Endothelial cell of umbilical vein (primary cell): ENCODE data around the gene CHTF8. TPM values are rescaled to one million over a fixed set of nuclear protein-coding genes. Genes with fewer than 3 reads are reported as not detected.

ENCODE experiments used
- BruUV-seq: library from RNA; stranded (reverse); fragments of 400-500 nt; replicated peaks from 2 replicates; lab custom pipeline; 2021; lab: Mats Ljungman, UMichigan
- CTCF ChIA-PET: fragments of 300-600, 350-600 bp; sonication (Branson Sonifier 250); formaldehyde crosslinking; loops from one replicate; lab custom pipeline; 2021; ENCODE audit warnings: antibody characterized with exemption, inconsistent platforms; lab: Charles Lee
- POLR2A ChIA-PET: fragments of 300-600, 350-600 bp; sonication (Branson Sonifier 250); formaldehyde crosslinking; loops from one replicate; lab custom pipeline; 2021; ENCODE audit warnings: antibody characterized with exemption, inconsistent platforms; lab: Charles Lee
- DNase-seq: peaks from one replicate; pipeline ENCODE4 v3.0.0-alpha.2; 2011; ENCODE audit warnings: low read depth, low spot score
- FAIRE-seq: peaks from 2 replicates; lab custom pipeline; 2011; peaks lifted over from hg19 to GRCh38; lab: Jason Lieb, UNC
- H2AFZ ChIP-seq: 2 replicates; pipeline ENCODE4 v1.6.0; 2012; ENCODE audit warnings: low read depth, low read length, control low read depth, inconsistent platforms
- H3K27ac ChIP-seq: 2 replicates; pipeline ENCODE4 v1.5.1; 2011; ENCODE audit warnings: low read depth, mild to moderate bottlenecking, control low read depth, low read length, moderate library complexity; ENCODE audit not compliant: insufficient read depth
- H3K27me3 ChIP-seq, 2 experiments: 2 replicates each; pipeline versions ENCODE4 v1.6.0 to v1.6.1; 2011; ENCODE audit warnings: low read length in 2 of 2, mixed read lengths in 1 of 2; ENCODE audit not compliant: control insufficient read depth in 2 of 2, insufficient read depth in 2 of 2
- H3K36me3 ChIP-seq, 2 experiments: 2 replicates in 1 of 2; 3 replicates in 1 of 2; pipeline ENCODE4 v1.5.1; 2011; ENCODE audit warnings: low read length in 2 of 2, mild to moderate bottlenecking in 1 of 2, moderate library complexity in 1 of 2; ENCODE audit not compliant: control insufficient read depth in 2 of 2, insufficient read depth in 2 of 2; ENCODE audit errors: extremely low read depth in 1 of 2
- H3K4me1 ChIP-seq: 3 replicates; pipeline ENCODE4 v1.5.1; 2011; ENCODE audit warnings: mild to moderate bottlenecking, low read length; ENCODE audit not compliant: control insufficient read depth, insufficient read depth; ENCODE audit errors: extremely low read depth
- H3K4me2 ChIP-seq: 2 replicates; pipeline ENCODE4 v1.6.1; 2011; ENCODE audit warnings: low read length, control low read depth, mixed read lengths; ENCODE audit not compliant: insufficient read depth
- H3K4me3 ChIP-seq, 3 experiments: fragments of 200-600 bp in 1 of 3; sonication (generic), shearing (Covaris generic) in 1 of 3; replicated peaks in 1 of 3; 2 replicates each; pipeline ENCODE4 v1.5.1; 2011 to 2016; ENCODE audit warnings: control low read depth in 3 of 3, low read length in 3 of 3, mild to moderate bottlenecking in 2 of 3, inconsistent platforms in 1 of 3, low read depth in 1 of 3, moderate library complexity in 1 of 3; ENCODE audit not compliant: insufficient read depth in 1 of 3
- H3K79me2 ChIP-seq: 2 replicates; pipeline ENCODE4 v1.6.0; 2012; ENCODE audit warnings: low read length, inconsistent platforms; ENCODE audit not compliant: control insufficient read depth, insufficient read depth
- H3K9ac ChIP-seq: replicated peaks from 2 replicates; pipeline ENCODE3; 2011; ENCODE audit warnings: low read length, control low read depth; ENCODE audit not compliant: insufficient read depth; ENCODE audit errors: extremely low read depth
- H3K9me1 ChIP-seq: replicated peaks from 3 replicates; pipeline ENCODE4 v1.6.0; 2011; ENCODE audit warnings: mild to moderate bottlenecking, low read length; ENCODE audit not compliant: control insufficient read depth, insufficient read depth; ENCODE audit errors: extremely low read depth
- H3K9me3 ChIP-seq: replicated peaks from 2 replicates; pipeline ENCODE4 v1.5.1; 2012; ENCODE audit warnings: low read length, inconsistent platforms; ENCODE audit not compliant: control insufficient read depth, insufficient read depth
- H4K20me1 ChIP-seq: replicated peaks from 2 replicates; pipeline ENCODE3; 2011; ENCODE audit warnings: mild to moderate bottlenecking, low read length; ENCODE audit not compliant: control insufficient read depth, insufficient read depth; ENCODE audit errors: extremely low read depth
- EZH2 ChIP-seq: IDR thresholded peaks from 2 replicates; pipeline ENCODE4 v1.6.1; 2012; ENCODE audit warnings: borderline replicate concordance, low read depth, mild to moderate bottlenecking, moderate library complexity, low read length, inconsistent platforms; ENCODE audit not compliant: severe bottlenecking
- FOS ChIP-seq: IDR thresholded peaks from 2 replicates; pipeline ENCODE4 v1.6.1; 2011; ENCODE audit warnings: mild to moderate bottlenecking, low read length, moderate library complexity, borderline replicate concordance; ENCODE audit not compliant: insufficient read depth
- GATA2 ChIP-seq: IDR thresholded peaks from 2 replicates; pipeline ENCODE4 v1.7.0; 2011; ENCODE audit warnings: low read depth, mild to moderate bottlenecking, moderate library complexity, mixed read lengths, low read length; ENCODE audit not compliant: insufficient read length, insufficient read depth
- JUN ChIP-seq: IDR thresholded peaks from 2 replicates; pipeline ENCODE4 v1.6.1; 2011; ENCODE audit warnings: borderline replicate concordance, low read depth; ENCODE audit not compliant: insufficient read length, insufficient read depth
- MYC ChIP-seq: IDR thresholded peaks from one replicate; pipeline ENCODE4 v1.6.1; 2011; ENCODE audit warnings: mild to moderate bottlenecking, low read depth, low read length
- POLR2A ChIP-seq: IDR thresholded peaks from 2 replicates; pipeline ENCODE4 v1.6.1; 2012; ENCODE audit warnings: low read depth, mild to moderate bottlenecking, control low read depth, low read length
- POLR2AphosphoS5 ChIP-seq: IDR thresholded peaks from 2 replicates; pipeline ENCODE4 v1.6.1; 2012; ENCODE audit warnings: low read depth, mild to moderate bottlenecking, control low read depth, low read length, moderate library complexity; ENCODE audit not compliant: insufficient read depth
- dilution Hi-C: fragments of 300-500 bp; cut with MboI; formaldehyde crosslinking; loops from one replicate; pipeline ENCODE4 v1.15.0; 2019; ENCODE audit warnings: low sequenced_read_pairs; ENCODE audit not compliant: extremely low pct_ligation_motif_present
- intact Hi-C: fragments of 100-400 bp; cut with micrococcal nuclease; formaldehyde crosslinking; loops from one replicate; pipeline ENCODE4 v1.10.0; 2022
- polyA plus RNA-seq, 4 experiments: library from polyadenylated mRNA; depleted of rRNA in 3 of 4; stranded (reverse) in 3 of 4; unstranded in 1 of 4; fragments of >200 nt; gene quantifications; 2 replicates each; pipeline versions ENCODE4 v1.2.1 to v1.2.3, GENCODE V29; 2011 to 2012; ENCODE audit warnings: missing spikeins in 1 of 4
- total RNA-seq: library from RNA; stranded (reverse); gene quantifications from 2 replicates; pipeline ENCODE4 v1.2.3, GENCODE V29; 2021
- TF ChIP-seq, protein P1 (sequence below), 2 donors: IDR thresholded peaks; 1 replicate in 1 of 2; 2 replicates in 1 of 2; pipeline ENCODE4 v1.5.1; 2011; ENCODE audit warnings: low read length in 2 of 2, mild to moderate bottlenecking in 2 of 2, moderate library complexity in 2 of 2, control low read depth in 1 of 2, inconsistent platforms in 1 of 2, low read depth in 1 of 2; ENCODE audit not compliant: insufficient read depth in 1 of 2; ENCODE audit errors: extremely low read depth in 1 of 2
- TF ChIP-seq, protein P2 (sequence below): IDR thresholded peaks from 2 replicates; pipeline ENCODE4 v1.6.1; 2011; ENCODE audit not compliant: insufficient read depth, insufficient read length

Gene CHTF8
- total and polyA plus RNA-seq, 2 donors (not counting 3 experiments of a cell fraction or from before 2014, with no cell fraction given) = 128 to 131 TPM

DNA sequence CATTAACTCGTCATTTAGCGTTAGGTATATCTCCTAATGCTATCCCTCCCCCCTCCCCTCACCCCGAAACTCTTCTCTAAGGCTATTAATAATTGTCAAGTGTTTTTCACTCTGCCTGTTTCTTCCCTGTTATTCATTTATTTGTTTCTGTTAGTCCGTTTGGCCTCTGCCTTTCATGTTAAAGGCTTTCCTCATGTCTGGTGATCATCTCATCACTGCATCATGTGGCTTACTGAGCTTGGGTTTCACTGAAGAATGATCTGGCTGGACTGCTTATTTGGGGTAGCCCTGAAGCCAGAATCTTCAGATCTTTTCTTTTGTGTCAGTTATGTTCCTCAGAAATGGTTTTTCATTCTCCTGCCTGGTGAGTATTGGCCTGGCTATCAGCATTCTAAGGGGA is 9.5 kb upstream of the CHTF8 start:
- H3K27me3 ChIP-seq = no peaks in the 10 kb centered on the region
- no peaks in the 10 kb centered on the region for H4K20me1 ChIP-seq
- no peak overlapping the region for H2AFZ ChIP-seq
- H3K36me3 ChIP-seq = peaks cover 23 to 31% of the 10 kb centered on the region in 2 experiments
- ChIA-PET CTCF (no interaction called here), POLR2A (no interaction called here)
- no peak overlapping the region for H3K9ac ChIP-seq
- TF ChIP-seq JUN (no peak), MYC (no peak), GATA2 (no peak)
- TF ChIP-seq, protein P1, sequence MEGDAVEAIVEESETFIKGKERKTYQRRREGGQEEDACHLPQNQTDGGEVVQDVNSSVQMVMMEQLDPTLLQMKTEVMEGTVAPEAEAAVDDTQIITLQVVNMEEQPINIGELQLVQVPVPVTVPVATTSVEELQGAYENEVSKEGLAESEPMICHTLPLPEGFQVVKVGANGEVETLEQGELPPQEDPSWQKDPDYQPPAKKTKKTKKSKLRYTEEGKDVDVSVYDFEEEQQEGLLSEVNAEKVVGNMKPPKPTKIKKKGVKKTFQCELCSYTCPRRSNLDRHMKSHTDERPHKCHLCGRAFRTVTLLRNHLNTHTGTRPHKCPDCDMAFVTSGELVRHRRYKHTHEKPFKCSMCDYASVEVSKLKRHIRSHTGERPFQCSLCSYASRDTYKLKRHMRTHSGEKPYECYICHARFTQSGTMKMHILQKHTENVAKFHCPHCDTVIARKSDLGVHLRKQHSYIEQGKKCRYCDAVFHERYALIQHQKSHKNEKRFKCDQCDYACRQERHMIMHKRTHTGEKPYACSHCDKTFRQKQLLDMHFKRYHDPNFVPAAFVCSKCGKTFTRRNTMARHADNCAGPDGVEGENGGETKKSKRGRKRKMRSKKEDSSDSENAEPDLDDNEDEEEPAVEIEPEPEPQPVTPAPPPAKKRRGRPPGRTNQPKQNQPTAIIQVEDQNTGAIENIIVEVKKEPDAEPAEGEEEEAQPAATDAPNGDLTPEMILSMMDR (IDR thresholded peaks at IDR 0.05; ENCODE audit: extremely low read depth in 1 of 2, insufficient read depth in 1 of 2, low read depth in 1 of 2, low read length in 2 of 2) = no peak
- H3K4me3 ChIP-seq = no peak overlapping the region
- peaks cover 15% of the 10 kb centered on the region for H3K79me2 ChIP-seq
- no peak for DNase-seq
- H3K9me1 ChIP-seq = no peaks in the 10 kb centered on the region
- intact Hi-C loops (no loop called here), dilution Hi-C loops (no loop called here)
- FAIRE-seq = no peak
- no peaks in the 10 kb centered on the region for H3K9me3 ChIP-seq
- no TSS peak for BruUV-seq
- H3K4me1 ChIP-seq = no peaks in the 10 kb centered on the region
- no peak overlapping the region for H3K4me2 ChIP-seq
- H3K27ac ChIP-seq = no peak overlapping the region

DNA sequence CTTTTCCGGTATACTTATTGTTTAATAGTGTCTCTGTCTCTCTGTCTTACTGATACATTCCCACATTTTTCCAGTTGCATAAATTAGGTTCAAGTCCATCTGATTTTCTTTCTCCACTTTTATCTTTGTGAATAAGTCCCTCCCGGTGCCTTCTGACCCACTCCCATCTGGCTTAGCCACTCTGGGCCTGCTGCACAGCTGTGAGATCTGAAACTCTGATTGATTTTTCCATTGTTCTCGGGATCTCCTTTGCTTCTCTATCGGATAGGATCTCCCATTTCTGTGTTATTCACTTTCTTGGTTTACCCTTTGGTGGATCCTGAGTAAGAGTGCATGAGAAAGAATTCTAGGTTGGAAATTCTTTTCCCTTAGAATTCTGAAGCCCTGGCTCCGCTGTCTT is 8.6 kb upstream of the CHTF8 start:
- TF ChIP-seq GATA2 (no peak), JUN (no peak), POLR2AphosphoS5 (no peak), EZH2 (no peak), MYC (no peak), POLR2A (no peak), FOS (no peak)
- TF ChIP-seq, protein P1 (IDR thresholded peaks at IDR 0.05; ENCODE audit: extremely low read depth in 1 of 2, insufficient read depth in 1 of 2, low read depth in 1 of 2, low read length in 2 of 2) = no peak
- TF ChIP-seq, protein P2, sequence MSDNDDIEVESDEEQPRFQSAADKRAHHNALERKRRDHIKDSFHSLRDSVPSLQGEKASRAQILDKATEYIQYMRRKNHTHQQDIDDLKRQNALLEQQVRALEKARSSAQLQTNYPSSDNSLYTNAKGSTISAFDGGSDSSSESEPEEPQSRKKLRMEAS = no peak
- ChIA-PET POLR2A (no interaction called here), CTCF (no interaction called here)
- intact Hi-C loops (no loop called here), dilution Hi-C loops (no loop called here)
- Histone ChIP-seq H3K27ac (no peak overlapping the region), H4K20me1 (no peaks in the 10 kb centered on the region), H3K4me3 (no peak overlapping the region), H3K4me1 (no peaks in the 10 kb centered on the region), H3K36me3 (peaks cover 25 to 31% of the 10 kb centered on the region in 2 experiments), H3K27me3 (no peaks in the 10 kb centered on the region), H3K9ac (no peak overlapping the region), H3K9me1 (no peaks in the 10 kb centered on the region), H3K4me2 (no peak overlapping the region), H3K79me2 (peaks cover 22% of the 10 kb centered on the region), H3K9me3 (no peaks in the 10 kb centered on the region), H2AFZ (no peak overlapping the region)
- DNase-seq (no peak), FAIRE-seq (no peak)
- BruUV-seq = no TSS peak
